GM06990 (cell line): ENCODE data around the gene ABLIM3.

Experiments
- DNase-seq: peaks from one replicate; pipeline ENCODE4 v3.0.0-alpha.2; 2011; ENCODE audit not compliant: insufficient read length; ENCODE audit errors: extremely low read depth
- H3K27me3 ChIP-seq: replicated peaks from 2 replicates; pipeline ENCODE4 v1.6.0; 2011; ENCODE audit warnings: low read length; ENCODE audit not compliant: control insufficient read depth, insufficient read depth
- H3K36me3 ChIP-seq: 2 replicates; pipeline ENCODE4 v1.5.1; 2011; ENCODE audit warnings: low read length; ENCODE audit not compliant: control insufficient read depth, insufficient read depth
- H3K4me3 ChIP-seq: replicated peaks from 2 replicates; pipeline ENCODE4 v1.5.1; 2011; ENCODE audit warnings: low read depth, mild to moderate bottlenecking, control low read depth, low read length
- TF ChIP-seq, protein P1 (sequence below): IDR thresholded peaks from 2 replicates; pipeline ENCODE4 v1.5.1; 2011; ENCODE audit warnings: low read length, control low read depth, mild to moderate bottlenecking, inconsistent platforms; ENCODE audit not compliant: insufficient read depth, poor library complexity, severe bottlenecking

Gene ABLIM3

DNA sequence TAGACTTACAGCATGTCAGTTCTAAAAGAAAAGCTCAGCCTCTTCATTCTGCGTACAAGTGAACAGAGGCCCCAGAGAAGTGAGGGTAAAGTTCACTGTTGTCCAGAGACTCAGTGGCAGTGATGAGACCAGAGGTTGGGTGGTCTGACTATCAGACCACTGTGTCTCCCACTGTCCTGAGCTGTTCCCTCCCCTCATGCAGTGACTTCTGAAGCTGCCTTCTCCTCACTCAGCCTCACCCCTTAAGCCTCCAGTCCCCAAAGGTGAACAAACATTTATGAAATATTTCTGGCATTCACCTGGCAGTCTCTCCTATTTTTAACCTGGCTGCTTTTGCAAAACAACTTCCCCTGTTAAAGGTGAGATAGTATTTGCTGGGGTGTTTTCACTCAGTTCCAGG, 54.7 kb downstream of the ABLIM3 start:
- Histone ChIP-seq H3K27me3 (peaks cover 4% of the 10 kb centered on the region), H3K4me3 (no peak overlapping the region), H3K36me3 (no peaks in the 10 kb centered on the region)
- TF ChIP-seq, protein P1, sequence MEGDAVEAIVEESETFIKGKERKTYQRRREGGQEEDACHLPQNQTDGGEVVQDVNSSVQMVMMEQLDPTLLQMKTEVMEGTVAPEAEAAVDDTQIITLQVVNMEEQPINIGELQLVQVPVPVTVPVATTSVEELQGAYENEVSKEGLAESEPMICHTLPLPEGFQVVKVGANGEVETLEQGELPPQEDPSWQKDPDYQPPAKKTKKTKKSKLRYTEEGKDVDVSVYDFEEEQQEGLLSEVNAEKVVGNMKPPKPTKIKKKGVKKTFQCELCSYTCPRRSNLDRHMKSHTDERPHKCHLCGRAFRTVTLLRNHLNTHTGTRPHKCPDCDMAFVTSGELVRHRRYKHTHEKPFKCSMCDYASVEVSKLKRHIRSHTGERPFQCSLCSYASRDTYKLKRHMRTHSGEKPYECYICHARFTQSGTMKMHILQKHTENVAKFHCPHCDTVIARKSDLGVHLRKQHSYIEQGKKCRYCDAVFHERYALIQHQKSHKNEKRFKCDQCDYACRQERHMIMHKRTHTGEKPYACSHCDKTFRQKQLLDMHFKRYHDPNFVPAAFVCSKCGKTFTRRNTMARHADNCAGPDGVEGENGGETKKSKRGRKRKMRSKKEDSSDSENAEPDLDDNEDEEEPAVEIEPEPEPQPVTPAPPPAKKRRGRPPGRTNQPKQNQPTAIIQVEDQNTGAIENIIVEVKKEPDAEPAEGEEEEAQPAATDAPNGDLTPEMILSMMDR: no peak
- DNase-seq: no peak

DNA sequence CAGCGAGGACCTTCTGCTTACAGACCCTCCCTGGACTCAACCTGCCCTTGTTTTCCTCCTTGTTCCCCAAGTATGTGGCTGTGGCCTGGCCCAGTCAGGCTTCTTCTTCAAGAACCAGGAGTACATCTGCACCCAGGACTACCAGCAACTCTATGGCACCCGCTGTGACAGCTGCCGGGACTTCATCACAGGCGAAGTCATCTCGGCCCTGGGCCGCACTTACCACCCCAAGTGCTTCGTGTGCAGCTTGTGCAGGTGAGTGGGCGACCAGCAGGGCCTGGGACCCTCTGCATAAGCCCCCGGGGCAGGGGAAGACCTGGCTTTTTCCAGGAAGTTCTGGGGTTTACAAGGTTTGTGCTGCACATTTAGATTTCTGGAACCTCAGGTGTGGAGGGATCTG, 56.9 kb downstream of the ABLIM3 start:
- no peak overlapping the region for H3K4me3 ChIP-seq
- H3K27me3 ChIP-seq: peaks cover 4% of the 10 kb centered on the region
- H3K36me3 ChIP-seq: no peaks in the 10 kb centered on the region
- TF ChIP-seq, protein P1: no peak
- DNase-seq: no peak

DNA sequence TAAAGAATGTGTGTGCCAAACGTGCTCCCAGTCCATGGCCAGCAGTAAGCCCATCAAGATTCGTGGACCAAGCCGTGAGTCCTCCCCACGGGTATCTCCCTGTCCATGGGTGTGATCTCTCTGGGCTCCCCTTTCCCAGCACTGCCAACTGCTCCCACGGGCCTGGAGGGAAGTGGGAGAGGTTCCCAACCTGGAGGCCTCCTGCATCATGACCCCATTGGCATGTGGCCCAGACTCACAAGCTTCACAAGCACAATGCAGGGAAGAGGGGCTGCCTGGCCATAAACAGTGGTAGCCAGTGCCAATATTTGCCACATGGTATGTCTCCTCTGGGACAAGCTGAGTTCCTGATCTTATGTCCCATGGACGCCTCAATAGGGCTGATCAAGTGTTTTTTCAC, 59.1 kb downstream of the ABLIM3 start:
- no peak for DNase-seq

DNA sequence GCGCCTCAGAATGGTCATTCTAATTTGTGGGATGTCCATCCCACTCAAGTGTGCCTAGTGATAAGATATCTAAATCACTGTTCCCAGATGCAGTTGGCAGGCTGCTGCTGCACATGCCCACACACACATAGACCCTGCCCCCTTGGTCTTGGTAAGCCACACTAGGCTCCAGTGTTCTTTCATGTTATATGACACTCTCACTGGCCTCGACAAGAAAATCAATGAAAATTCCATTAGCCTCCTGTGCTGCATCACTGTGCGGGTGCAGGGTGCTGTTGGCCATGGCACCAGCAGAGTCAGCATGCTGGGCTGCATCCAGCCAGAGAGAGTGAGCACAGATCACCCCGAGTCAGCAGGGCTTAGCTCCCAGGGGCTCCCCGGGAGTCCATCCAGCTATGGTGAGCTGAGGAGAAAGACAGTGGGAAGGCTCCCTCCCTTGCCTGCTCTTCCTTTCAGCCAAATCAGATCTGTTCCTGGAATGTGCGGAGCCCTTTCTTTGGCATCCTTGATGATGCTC, 59.9 kb downstream of the ABLIM3 start:
- H3K36me3 ChIP-seq: no peaks in the 10 kb centered on the region
- no peak for DNase-seq
- H3K4me3 ChIP-seq: no peak overlapping the region
- H3K27me3 ChIP-seq: peaks cover 4% of the 10 kb centered on the region
- TF ChIP-seq, protein P1: no peak

More for the DNA sequence above, 59.1 kb downstream of the ABLIM3 start:
- TF ChIP-seq, protein P1: no peak
- Histone ChIP-seq H3K4me3 (no peak overlapping the region), H3K36me3 (no peaks in the 10 kb centered on the region), H3K27me3 (peaks cover 4% of the 10 kb centered on the region)

DNA sequence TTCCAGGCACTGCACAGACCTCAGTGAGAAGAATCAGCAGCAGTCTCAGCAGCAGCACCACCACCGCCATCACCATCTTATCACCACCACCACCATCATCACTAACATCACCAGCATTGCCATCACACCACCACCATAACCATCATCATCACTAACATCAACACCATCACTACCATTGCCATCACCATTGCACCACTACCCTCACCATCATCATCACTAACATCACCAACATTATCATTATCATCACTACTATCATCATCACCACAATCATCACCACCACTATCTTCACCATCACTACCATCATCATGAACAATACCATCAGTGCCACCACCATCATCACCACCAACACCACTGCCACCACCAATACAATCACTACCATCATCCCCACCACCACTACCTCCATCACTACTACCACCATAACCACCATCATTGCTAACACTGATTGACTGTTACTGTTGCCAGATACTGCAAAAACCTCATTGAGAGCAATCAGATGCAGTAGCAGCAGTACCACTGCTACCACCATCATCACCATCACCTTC, 61.7 kb downstream of the ABLIM3 start:
- Histone ChIP-seq H3K27me3 (peaks cover 4% of the 10 kb centered on the region), H3K4me3 (no peak overlapping the region), H3K36me3 (no peaks in the 10 kb centered on the region)
- TF ChIP-seq, protein P1: no peak
- DNase-seq: no peak
